Measurements from ENCODE around the gene EIPR1.

The EIPR1 gene

DNA sequence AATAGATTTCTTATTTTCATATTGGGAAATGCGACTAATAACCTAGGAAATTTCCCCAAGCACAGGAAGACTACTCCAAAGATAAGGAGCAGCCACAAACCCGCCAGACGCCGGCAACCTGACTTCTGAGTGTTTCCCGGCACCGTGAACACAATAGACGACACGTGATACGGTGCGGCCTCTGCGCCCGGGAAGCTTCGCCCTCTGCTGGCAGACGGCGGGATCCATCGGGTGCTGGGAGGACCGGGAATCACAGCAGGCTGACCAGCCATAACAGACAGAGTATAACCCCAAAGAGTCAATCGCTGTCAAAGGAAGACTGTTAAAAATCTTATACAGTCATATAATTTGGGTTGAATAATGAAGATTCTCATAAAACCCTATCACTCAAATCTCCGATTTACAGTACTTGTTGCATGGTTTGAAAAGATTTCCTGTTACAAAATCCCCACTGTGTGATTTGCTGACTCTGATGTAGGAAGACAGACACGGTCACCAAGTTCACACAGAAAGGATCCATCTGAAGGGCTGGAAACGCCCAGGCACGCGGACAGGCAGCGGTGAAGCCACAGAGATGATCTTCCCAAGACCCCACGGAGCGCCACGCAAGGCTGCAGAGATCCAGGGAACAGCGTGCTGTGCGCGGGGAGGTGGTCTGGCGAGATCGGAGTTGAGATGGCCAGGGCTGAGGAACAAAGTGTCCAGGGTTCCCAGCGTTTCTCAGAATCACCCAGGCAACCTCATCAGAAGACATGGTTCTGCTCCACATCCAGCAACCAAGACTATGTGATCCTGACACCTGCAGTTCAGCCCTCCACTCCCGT, 73.8 kb downstream of the EIPR1 start:
- DNase-seq (ENCODE audit: low read depth) = peak; percentile 57

DNA sequence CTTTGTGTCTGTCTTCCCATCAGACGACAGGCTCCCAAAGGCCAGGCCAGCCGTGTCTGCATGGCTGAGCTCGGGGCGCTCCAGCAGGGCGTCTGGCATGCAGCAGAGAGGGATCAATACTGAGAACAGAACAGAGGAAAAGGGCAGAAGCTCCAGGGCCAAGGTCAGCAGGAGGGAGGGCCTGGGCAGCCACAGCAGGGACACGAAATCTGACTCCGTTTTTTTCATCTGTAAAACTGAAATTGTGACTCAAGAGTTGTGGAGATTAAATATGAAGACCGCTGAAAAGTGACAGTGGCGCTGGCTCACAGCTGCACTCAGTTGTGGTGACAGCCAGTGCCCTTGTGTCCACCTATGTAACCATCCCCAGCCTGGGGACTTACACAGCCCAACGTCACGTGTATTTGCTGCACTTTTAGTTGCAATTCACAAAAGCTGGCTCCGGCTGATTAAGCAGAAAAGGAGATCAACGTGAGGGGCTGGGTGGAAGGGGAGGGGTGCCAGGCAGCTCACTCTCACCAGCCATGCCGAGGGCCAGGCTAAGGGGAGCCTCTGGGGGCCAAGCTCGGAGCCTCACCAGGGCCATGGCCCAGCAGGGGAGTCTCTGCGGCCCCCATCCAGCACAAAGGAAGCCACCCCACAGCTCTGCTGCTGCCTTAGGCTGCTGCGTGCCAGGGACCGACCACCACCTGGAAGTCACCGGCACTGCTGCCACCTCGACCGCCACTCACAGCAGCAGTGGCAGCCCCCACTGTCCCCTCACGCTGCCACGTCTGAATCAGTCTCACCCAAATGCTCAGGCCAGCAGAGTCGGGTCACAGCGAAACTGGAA, 74.7 kb downstream of the EIPR1 start:
- DNase-seq (ENCODE audit: low read depth) = no peak

- DNase-seq (ENCODE audit: low read depth) = no peak
Measured at GRCh38 chr2:3302421-3302750, 75.2 kb downstream of the EIPR1 start.

- no peak for DNase-seq (ENCODE audit: low read depth)
Measured at GRCh38 chr2:3301001-3301400, 76.6 kb downstream of the EIPR1 start.

GRCh38 chr2:3300224-3300995, 77.2 kb downstream of the EIPR1 start:
- no peak for DNase-seq (ENCODE audit: low read depth)

DNA sequence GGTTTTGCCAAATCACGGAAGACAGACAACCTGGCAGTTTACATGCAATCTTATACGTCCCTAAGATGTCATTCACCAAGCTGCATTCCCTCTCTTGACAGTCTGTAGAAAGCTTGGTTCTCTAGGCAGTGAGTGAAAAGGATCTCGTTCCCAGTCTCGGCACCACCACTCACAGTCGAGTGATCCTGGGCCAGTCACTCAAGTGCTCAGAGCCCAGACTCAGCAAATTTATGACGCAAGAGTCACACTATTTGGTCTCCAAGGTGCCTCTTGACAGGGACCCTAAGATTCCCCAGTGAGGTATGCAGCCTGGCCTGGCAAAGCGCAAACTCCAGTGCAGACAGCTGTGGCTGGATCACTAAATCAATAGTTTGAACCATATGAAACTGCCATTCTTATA, 77.9 kb downstream of the EIPR1 start:
- DNase-seq (ENCODE audit: low read depth) = no peak

DNA sequence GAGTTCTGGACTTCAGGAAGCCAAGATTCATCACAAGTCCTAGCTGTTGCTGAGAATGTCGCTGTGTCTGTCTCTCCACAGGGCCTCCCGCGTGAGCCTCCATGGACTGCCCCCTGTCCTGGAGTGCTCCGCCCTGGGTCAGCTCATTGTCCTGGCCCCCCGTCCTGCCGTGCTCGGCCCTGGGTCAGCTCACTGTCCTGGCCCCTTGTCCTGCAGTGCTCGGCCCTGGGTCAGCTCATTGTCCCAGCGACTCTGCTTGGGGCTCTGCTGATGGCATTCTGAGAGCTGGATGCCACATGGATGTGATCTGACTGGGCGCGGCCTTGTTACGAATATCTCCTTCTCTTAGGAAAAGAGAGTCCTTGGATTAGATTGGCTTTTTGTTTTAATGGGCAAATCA, 78.5 kb downstream of the EIPR1 start:
- DNase-seq (ENCODE audit: low read depth) = no peak

GRCh38 chr2:3298191-3298590, 79.4 kb downstream of the EIPR1 start:
- DNase-seq (ENCODE audit: low read depth) = no peak

GRCh38 chr2:3297523-3297922, 80.1 kb downstream of the EIPR1 start:
- no peak for DNase-seq (ENCODE audit: low read depth)

DNA sequence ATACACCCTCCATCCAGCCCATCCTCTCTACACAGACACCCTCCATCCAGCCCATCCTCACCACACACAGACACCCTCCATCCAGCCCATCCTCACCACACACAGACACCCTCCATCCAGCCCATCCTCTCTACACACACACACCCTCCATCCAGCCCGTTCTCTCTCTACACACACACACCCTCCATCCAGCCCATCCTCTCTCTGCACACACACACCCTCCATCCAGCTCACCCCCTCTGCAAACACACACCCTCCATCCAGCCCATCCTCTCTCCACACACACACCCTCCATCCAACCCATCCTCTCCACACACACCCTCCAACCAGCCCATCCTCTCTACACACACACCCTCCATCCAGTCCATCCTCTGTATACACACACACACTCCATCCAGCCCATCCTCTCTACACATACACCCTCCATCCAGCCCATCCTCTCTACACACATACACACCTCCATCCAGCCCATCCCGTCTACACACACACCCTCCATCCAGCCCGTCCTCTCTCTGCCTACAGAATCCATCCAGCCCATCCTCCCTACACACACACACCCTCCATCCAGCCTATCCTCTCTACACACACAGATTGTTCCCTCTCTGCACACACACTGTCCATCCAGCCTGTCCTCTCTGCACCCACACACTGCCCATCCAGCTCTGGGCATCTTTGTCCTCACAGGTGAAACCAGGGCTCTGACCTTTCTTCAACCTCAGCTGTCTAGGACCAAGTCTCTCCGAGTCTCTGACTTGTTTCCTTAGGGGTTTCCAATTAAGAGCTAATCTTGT, 81.2 kb downstream of the EIPR1 start:
- no peak for DNase-seq (ENCODE audit: low read depth)

DNA sequence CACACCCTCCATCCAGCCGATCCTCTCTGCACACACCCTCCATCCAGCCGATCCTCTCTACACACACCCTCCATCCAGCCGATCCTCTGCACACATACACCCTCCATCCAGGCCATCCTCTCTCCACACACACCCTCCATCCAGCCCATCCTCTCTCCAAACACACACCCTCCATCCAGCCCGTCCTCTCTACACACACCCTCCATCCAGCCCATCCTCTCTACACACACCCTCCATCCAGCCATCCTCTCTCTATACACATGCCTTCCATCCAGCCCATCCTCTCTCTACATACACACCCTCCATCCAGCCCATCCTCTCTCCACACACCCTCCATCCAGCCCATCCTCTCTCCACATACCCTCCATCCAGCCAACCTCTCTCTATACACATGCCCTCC, 83.1 kb downstream of the EIPR1 start:
- DNase-seq (ENCODE audit: low read depth) = no peak

- no peak for DNase-seq (ENCODE audit: low read depth)
Measured at GRCh38 chr2:3294069-3294468, 83.5 kb downstream of the EIPR1 start.

GRCh38 chr2:3293221-3293620, 84.4 kb downstream of the EIPR1 start:
- no peak for DNase-seq (ENCODE audit: low read depth)

DNA sequence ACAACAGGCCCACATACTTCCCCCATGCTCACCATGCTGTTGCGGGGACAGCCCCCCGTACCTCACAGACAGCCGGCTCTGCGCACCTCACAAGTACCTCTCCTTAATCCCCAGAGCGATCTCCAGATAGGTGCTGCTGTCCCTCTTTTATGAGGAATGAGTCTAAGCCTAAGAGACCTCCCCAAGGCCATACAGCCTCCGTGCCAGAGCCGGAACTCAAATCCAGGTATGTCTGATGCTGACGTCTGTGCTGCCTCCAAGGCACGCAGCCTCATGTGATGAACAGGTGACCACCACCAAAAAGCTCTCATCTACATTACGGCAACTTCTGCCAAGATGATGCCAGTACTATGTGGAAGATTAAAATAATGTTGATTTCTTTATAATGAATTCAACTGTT, 85.2 kb downstream of the EIPR1 start:
- DNase-seq (ENCODE audit: low read depth) = no peak

DNA sequence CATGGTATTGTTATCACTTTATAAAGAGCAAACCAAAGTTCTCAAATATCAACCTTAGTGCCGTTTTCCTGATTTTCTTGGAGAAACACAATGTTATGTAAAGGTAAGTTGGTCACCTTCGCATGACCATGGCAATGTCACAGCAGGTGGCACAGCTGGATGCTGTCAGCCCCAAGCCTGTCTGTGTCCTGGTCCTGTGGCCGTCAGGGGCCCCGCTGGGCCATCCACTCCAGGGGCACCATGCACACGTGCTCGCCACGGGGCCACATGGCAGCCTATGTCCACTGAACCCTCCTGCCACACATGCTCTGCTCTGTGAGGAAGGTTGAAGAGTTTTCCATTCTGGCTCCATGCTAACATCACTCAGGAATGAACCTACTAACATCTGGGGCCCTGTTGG, 85.9 kb downstream of the EIPR1 start:
- no peak for DNase-seq (ENCODE audit: low read depth)

DNA sequence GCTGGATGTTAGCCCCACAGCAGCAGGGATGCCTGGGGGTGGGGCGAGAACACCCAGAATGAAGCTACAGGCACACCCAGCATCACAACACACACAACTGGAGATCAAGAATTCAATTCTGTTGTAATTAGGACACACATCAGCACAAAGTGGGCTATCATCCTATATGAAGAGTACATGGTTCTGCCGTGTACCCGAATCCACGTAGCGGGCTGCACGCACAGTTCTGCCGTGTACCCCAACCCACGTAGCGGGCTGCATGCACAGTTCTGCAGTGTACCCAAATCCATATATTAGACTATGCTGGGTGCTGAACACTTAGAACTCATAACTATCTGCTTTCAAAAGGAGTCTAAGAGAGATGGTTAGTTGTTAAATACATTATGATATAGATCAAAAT, 86.5 kb downstream of the EIPR1 start:
- DNase-seq (ENCODE audit: low read depth) = no peak

GRCh38 chr2:3290655-3291054, 87.0 kb downstream of the EIPR1 start:
- no peak for DNase-seq (ENCODE audit: low read depth)

DNA sequence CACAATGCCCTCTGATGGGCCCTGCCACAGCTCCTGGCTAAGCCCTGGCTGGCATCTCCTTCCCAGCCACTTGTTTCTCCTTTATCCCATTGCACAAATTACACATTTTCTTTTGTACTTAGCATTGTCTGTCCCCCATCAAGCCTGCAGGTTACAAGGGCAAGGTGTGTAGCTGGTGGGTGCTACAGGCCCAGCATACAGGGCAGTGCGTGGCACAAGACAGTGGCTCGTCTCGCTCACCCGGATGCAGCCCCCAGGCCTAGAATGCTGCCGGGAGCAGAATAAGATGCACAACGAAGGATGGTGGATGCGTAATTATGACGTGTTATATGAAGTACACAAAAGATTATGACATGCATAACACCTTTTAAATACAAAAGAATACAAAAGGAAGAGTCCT, 87.6 kb downstream of the EIPR1 start:
- no peak for DNase-seq (ENCODE audit: low read depth)

DNA sequence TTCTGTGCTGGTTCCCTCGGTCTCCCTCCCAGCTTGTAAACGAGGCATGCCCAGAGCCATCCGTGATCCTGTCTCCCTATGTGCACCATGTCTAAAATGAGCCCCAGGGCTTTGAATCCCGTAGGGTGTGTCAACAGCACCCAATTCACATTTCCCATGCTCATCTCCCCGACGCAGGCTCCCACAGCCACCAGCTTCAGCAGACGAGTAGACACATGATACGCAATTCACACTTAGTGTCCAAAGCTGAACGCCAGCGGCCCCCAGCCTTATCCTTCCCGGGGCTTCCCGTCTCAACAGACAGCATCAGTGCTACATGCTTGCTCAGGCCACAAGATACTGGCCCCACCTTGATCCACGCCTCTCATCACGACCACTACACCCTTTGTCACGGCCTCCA, 88.1 kb downstream of the EIPR1 start:
- DNase-seq (ENCODE audit: low read depth) = no peak

GRCh38 chr2:3289171-3289515, 88.5 kb downstream of the EIPR1 start:
- no peak for DNase-seq (ENCODE audit: low read depth)

DNA sequence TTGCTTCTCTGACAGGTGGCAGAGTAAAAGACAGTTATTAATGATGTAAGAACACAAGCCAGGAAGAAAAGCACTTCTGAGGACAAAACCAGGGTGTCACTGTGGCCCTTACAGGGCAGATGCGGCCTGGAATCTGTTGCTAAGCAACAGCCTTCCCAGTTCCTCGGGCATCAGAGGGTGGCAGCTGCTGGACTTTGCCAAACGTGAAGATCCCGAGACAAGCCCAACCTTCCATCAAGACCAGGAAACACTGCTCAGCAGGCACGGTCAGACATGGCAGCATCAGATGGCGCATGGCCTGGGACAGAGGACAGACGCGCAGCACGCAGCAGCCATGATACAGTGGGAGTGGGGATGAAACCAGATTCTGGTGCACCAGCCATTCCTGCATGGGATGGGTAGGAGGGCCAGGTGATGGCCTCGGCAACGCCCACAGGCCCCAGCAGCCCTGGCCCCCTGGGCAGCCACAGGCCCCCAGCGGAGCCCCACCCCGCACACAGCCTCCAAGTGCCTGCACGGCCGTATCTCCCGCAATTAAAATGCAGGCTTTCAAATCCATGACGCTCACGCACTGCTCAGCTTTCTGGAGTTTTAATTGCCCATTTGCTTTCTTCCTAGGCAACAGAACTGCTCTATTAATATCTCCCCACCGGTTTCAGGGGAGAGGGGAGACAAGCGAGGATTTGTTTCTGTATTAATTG, 89.0 kb downstream of the EIPR1 start:
- DNase-seq (ENCODE audit: low read depth) = no peak

GRCh38 chr2:3287896-3288295, 89.7 kb downstream of the EIPR1 start:
- no peak for DNase-seq (ENCODE audit: low read depth)

Measured in stromal cell of bone marrow (primary cell).